ENCODE data around the gene PRLHR. TPM values are rescaled to one million over a fixed set of nuclear protein-coding genes. Genes with fewer than 3 reads are reported as not detected.

Gene PRLHR
- total and polyA plus RNA-seq, 11 donors, result not detected

DNA sequence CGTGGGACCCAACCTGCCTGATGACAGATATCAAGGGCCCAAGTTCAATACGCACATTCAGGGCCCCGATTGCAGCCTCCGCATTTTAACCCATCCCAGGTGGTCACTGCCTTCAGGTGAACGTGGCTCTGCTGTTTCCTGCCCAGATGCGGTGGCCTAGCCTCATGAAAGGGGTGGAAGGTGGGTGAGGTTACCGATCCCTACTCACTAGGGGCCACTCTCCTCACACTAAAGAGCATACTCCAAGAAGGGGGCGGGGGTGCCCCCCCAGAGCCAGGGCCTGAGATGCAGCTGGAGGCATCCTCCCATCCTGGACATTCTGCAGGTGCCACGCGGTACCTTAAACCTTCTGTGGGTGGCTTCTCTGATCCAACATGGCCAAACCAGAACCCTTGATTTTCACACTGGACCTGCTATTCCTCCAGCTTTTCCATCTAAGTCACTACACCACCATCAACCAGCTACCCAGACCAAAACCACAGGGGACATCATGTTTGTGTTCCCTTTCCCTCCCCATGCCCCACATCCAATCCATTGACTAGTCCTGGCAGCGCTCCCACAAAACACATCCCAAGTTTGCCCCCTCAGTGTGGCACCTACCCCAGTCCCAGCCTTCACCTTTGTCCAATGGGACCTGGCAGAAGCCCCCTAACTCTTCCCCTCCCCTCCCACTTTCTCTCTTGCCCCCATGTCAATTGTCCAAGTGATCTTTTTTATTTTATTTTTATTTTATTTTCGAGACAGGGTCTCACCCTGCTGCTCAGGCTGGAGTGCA, 30.0 kb downstream of the PRLHR start:
- intact Hi-C loops (cut with DNase I), result loop anchor here in 6 of 10 donors (2.0 to 10.0 kb wide), 7 partner anchors 155 to 462 kb away; partner anchors contain the start of gene NANOS1 (in 2 of the 6)
- Histone ChIP-seq H3K36me3 (no peaks in the 10 kb centered on the region), H3K4me1 (peaks cover 0 to 14% (median 1%) of the 10 kb centered on the region in 12 donors), H3K9me3 (peaks cover 0 to 21% (median 3%) of the 10 kb centered on the region in 12 donors), H3K4me3 (no peak overlapping the region), H3K27ac (no peak overlapping the region), H3K27me3 (peaks cover 0 to 5% (median 0%) of the 10 kb centered on the region in 9 donors)
- ATAC-seq (no peak), DNase-seq (no peak)
- no peak for TF ChIP-seq POLR2A (IDR thresholded peaks at IDR 0.05)
- TF ChIP-seq, protein P1, sequence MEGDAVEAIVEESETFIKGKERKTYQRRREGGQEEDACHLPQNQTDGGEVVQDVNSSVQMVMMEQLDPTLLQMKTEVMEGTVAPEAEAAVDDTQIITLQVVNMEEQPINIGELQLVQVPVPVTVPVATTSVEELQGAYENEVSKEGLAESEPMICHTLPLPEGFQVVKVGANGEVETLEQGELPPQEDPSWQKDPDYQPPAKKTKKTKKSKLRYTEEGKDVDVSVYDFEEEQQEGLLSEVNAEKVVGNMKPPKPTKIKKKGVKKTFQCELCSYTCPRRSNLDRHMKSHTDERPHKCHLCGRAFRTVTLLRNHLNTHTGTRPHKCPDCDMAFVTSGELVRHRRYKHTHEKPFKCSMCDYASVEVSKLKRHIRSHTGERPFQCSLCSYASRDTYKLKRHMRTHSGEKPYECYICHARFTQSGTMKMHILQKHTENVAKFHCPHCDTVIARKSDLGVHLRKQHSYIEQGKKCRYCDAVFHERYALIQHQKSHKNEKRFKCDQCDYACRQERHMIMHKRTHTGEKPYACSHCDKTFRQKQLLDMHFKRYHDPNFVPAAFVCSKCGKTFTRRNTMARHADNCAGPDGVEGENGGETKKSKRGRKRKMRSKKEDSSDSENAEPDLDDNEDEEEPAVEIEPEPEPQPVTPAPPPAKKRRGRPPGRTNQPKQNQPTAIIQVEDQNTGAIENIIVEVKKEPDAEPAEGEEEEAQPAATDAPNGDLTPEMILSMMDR (IDR thresholded peaks at IDR 0.05), result no peak
- WGBS, 4 donors, result 77 to 88% (median 82%) methylated on average over 2 to 12 of the region's 12 CpGs

DNA sequence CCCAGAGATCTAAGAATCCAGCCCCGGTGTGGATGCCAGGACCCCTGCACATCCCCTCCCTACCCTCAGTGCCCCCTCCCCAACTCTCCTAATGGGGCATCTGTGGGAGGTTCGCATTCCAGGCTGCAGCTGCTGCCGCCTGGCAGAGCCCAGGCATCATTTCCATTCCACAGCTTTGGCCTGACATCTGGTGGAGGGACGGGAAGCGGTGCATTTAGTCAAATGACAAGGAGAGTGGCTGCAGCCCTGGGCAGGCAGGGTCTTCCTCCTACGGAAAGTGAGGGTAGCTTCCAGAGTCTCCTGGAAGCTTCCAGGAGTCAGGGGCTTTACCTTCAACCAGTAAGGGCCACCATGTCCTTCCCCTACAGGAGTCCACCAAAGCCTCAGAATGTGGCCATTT, 30.8 kb downstream of the PRLHR start:
- Histone ChIP-seq H3K4me1 (peaks cover 0 to 14% (median 0%) of the 10 kb centered on the region in 12 donors), H3K36me3 (no peaks in the 10 kb centered on the region), H3K4me3 (no peak overlapping the region), H3K27ac (no peak overlapping the region), H3K9me3 (peaks cover 0 to 25% (median 8%) of the 10 kb centered on the region in 12 donors), H3K27me3 (peaks cover 0 to 5% (median 0%) of the 10 kb centered on the region in 9 donors)
- DNase-seq (no peak), ATAC-seq (peak in 2 of 4 donors; percentile 31 to 35)
- intact Hi-C loops (cut with DNase I), result loop anchor here in 6 of 10 donors (2.0 to 10.0 kb wide), 7 partner anchors 156 to 463 kb away; partner anchors contain the start of gene NANOS1 (in 2 of the 6)
- WGBS, 4 donors, result 4 to 34% (median 25%) methylated on average over 2 to 6 of the region's 6 CpGs
- TF ChIP-seq, protein P1 (IDR thresholded peaks at IDR 0.05), result peak in 4 of 12 donors; percentile 14 to 32 (median 28)
- no peak for TF ChIP-seq POLR2A (IDR thresholded peaks at IDR 0.05)

DNA sequence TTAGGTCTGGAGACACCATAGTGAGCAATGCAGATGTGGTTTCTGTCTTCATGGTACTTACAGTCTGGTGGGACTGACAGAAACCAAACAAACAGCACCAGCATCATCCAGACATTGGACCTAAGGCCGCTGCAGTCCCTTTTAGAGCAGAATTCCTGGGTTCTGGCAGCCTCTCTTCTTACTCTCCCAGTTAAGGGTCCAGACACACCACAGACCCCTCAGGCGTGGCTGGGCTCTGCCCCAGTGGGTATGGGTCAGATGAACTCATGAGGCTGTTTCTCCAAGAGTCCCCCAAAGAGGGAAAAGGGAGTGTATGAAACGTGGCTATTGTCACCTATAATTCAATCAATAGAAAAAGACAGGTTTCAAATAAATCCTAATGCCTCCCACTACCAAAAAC, 31.3 kb downstream of the PRLHR start:
- Histone ChIP-seq H3K27me3 (peaks cover 0 to 5% (median 0%) of the 10 kb centered on the region in 9 donors), H3K4me3 (no peak overlapping the region), H3K27ac (no peak overlapping the region), H3K4me1 (peaks cover 0 to 14% (median 0%) of the 10 kb centered on the region in 12 donors), H3K36me3 (no peaks in the 10 kb centered on the region), H3K9me3 (peaks cover 0 to 25% (median 8%) of the 10 kb centered on the region in 12 donors)
- no peak for TF ChIP-seq POLR2A (IDR thresholded peaks at IDR 0.05)
- intact Hi-C loops (cut with DNase I), result loop anchor here in 3 of 10 donors (2.0 to 10.0 kb wide), 3 partner anchors 157 to 461 kb away; partner anchors contain the start of gene NANOS1 (in 1 of the 3)
- ATAC-seq (no peak), DNase-seq (no peak)
- 64 to 84% (median 78%) methylated on average over 3 of the region's 3 CpGs for WGBS, 4 donors

DNA sequence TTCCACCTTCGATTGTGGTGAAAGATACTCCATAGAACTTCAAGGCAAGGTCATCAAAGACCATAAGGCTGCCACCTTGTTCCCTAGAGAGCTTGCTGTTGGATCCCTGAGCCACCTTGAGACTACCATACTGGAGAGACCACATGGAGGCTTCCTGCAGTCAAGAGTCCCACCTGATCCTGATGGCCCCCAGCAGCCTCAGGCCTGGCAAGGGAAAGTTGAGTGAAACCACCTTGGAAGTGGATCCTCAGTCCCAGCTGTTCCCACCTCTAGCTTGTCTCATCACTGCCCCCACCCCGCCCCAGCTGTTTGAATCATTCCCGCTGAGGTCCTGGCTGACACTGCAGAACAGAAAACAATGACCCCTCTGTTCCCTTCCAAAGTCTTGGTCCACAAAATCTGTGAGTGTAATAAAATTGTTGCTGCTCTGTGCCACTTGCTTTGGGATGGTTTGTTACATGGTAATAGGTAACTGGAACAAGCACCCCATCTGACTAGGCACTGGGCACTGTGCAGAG, 32.0 kb downstream of the PRLHR start:
- ATAC-seq (no peak), DNase-seq (no peak)
- WGBS, 4 donors, result 79 to 81% (median 80%) methylated on average over 3 of the region's 3 CpGs
- peaks cover 0 to 11% (median 0%) of the 10 kb centered on the region in 12 donors for H3K4me1 ChIP-seq
- no peak for TF ChIP-seq POLR2A (IDR thresholded peaks at IDR 0.05)
- TF ChIP-seq, protein P1 (IDR thresholded peaks at IDR 0.05), result no peak
- peaks cover 0 to 25% (median 8%) of the 10 kb centered on the region in 12 donors for H3K9me3 ChIP-seq
- no peaks in the 10 kb centered on the region for H3K36me3 ChIP-seq
- H3K27me3 ChIP-seq, result peaks cover 0 to 5% (median 0%) of the 10 kb centered on the region in 9 donors
- intact Hi-C loops (cut with DNase I), result loop anchor here in 2 of 10 donors (10.0 kb wide), 2 partner anchors 241 to 461 kb away; partner anchors contain the start of gene NANOS1 (in 1 of the 2)
- peak overlapping the region in 1 of 12 donors; percentile 22 for H3K27ac ChIP-seq
- no peak overlapping the region for H3K4me3 ChIP-seq
